ENCODE data around the gene MT1A.

MT1A gene

GRCh38 chr16:56636616-56637413 is 1.7 kb upstream of the MT1A start:
- no peak for DNase-seq (ENCODE audit: low read depth)
- no peak overlapping the region for H3K4me3 ChIP-seq (ENCODE audit: low read depth, low read length)
- no peak for TF ChIP-seq CTCF (IDR thresholded peaks at IDR 0.05; ENCODE audit: control insufficient read depth, extremely low read depth, insufficient read depth)

GRCh38 chr16:56639045-56639444 is 579 bp downstream of the MT1A start:
- DNase-seq (ENCODE audit: low read depth): peak; percentile 42
- no peak for TF ChIP-seq CTCF (IDR thresholded peaks at IDR 0.05; ENCODE audit: control insufficient read depth, extremely low read depth, insufficient read depth)
- no peak overlapping the region for H3K4me3 ChIP-seq (ENCODE audit: low read depth, low read length)

GRCh38 chr16:56640076-56640475 is 1.6 kb downstream of the MT1A start:
- DNase-seq (ENCODE audit: low read depth): no peak
- no peak for TF ChIP-seq CTCF (IDR thresholded peaks at IDR 0.05; ENCODE audit: control insufficient read depth, extremely low read depth, insufficient read depth)
- no peak overlapping the region for H3K4me3 ChIP-seq (ENCODE audit: low read depth, low read length)

- DNase-seq (ENCODE audit: low read depth): no peak
- no peak overlapping the region for H3K4me3 ChIP-seq (ENCODE audit: low read depth, low read length)
- no peak for TF ChIP-seq CTCF (IDR thresholded peaks at IDR 0.05; ENCODE audit: control insufficient read depth, extremely low read depth, insufficient read depth)
Observed at GRCh38 chr16:56641166-56641565, 2.7 kb downstream of the MT1A start.

- TF ChIP-seq CTCF (IDR thresholded peaks at IDR 0.05; ENCODE audit: control insufficient read depth, extremely low read depth, insufficient read depth): peak; percentile 58
- peak; percentile 63 for DNase-seq (ENCODE audit: low read depth)
- H3K4me3 ChIP-seq (ENCODE audit: low read depth, low read length): peak overlapping the region; percentile 40
Observed at GRCh38 chr16:56643080-56643778, 4.8 kb downstream of the MT1A start.

GRCh38 chr16:56643833-56644232 is 5.4 kb downstream of the MT1A start:
- H3K4me3 ChIP-seq (ENCODE audit: low read depth, low read length): peak overlapping the region; percentile 40
- TF ChIP-seq CTCF (IDR thresholded peaks at IDR 0.05; ENCODE audit: control insufficient read depth, extremely low read depth, insufficient read depth): no peak
- no peak for DNase-seq (ENCODE audit: low read depth)

Measured in LNCaP clone FGC (cell line).